HCT116 (cell line): Measurements from ENCODE around the gene NOL4L. TPM values are rescaled to one million over a fixed set of nuclear protein-coding genes. Genes with fewer than 3 reads are reported as not detected.

Source experiments
- ATAC-seq: fragments of 200-7000 bp; cut with Tn5 transposase; 2 replicates; pipeline ENCODE4 v1.9.1; 2020; ENCODE audit warnings: mild to moderate bottlenecking, moderate library complexity
- BruUV-seq: library from RNA; stranded (reverse); fragments of 400-500 nt; replicated peaks from 2 replicates; lab custom pipeline; 2021; lab: Mats Ljungman, UMichigan
- CTCF ChIA-PET: fragments of 300-600 bp; sonication (Branson Sonifier 250); formaldehyde crosslinking; loops from one replicate; lab custom pipeline; 2021; ENCODE audit warnings: antibody characterized with exemption; lab: Charles Lee
- POLR2A ChIA-PET: fragments of 300-600, 350-600 bp; sonication (Branson Sonifier 250); formaldehyde crosslinking; loops from one replicate; lab custom pipeline; 2021; ENCODE audit warnings: antibody characterized with exemption; lab: Charles Lee
- RAD21 ChIA-PET, 2 experiments: fragments of 300-600 bp; sonication (Branson Sonifier 250); formaldehyde crosslinking; loops; one replicate each; lab custom pipeline; 2023; ENCODE audit warnings: low total read pairs in 2 of 2; ENCODE audit not compliant: uncharacterized antibody in 2 of 2, unreplicated experiment in 2 of 2, low non-redundant PET in 1 of 2; lab: Charles Lee
- DNase-seq: peaks from one replicate; pipeline ENCODE4 v3.0.0-alpha.2; 2010; ENCODE audit warnings: low read depth, low spot score
- H2AFZ ChIP-seq: fragments of 200-600 bp; shearing (Covaris generic), sonication (generic); 2 replicates; pipeline ENCODE4 v1.6.1; 2017; ENCODE audit warnings: low read depth, mixed run types, mixed read lengths, antibody characterized with exemption, low read length; ENCODE audit not compliant: poor library complexity, severe bottlenecking
- H3K27ac ChIP-seq: 2 replicates; pipeline ENCODE4 v1.5.1; 2012; ENCODE audit warnings: low read depth, low read length
- H3K27me3 ChIP-seq: fragments of 200-600 bp; sonication (generic); 2 replicates; pipeline ENCODE4 v1.6.1; 2016; ENCODE audit warnings: mixed run types, low read length, mixed read lengths; ENCODE audit not compliant: insufficient read depth
- H3K36me3 ChIP-seq, 2 experiments: fragments of 200-500 bp in 1 of 2; fragments of 200-600 bp in 1 of 2; sonication (Bioruptor generic) in 1 of 2; sonication (generic) in 1 of 2; 2 replicates each; pipeline versions ENCODE4 v1.5.1 to v1.6.1; 2014 to 2016; ENCODE audit warnings: low read length in 2 of 2, inconsistent platforms in 1 of 2, mixed read lengths in 1 of 2, mixed run types in 1 of 2; ENCODE audit not compliant: insufficient read depth in 2 of 2, control insufficient read depth in 1 of 2
- H3K4me1 ChIP-seq, 2 experiments: fragments of 200-600 bp in 1 of 2; sonication (generic) in 1 of 2; 2 replicates each; pipeline versions ENCODE4 v1.5.1 to v1.6.1; 2012 to 2017; ENCODE audit warnings: low read length in 2 of 2, inconsistent platforms in 1 of 2, mild to moderate bottlenecking in 1 of 2, mixed read lengths in 1 of 2, mixed run types in 1 of 2, moderate library complexity in 1 of 2; ENCODE audit not compliant: insufficient read depth in 2 of 2, control insufficient read depth in 1 of 2
- H3K4me2 ChIP-seq: fragments of 200-600 bp; sonication (generic); 2 replicates; pipeline ENCODE4 v1.6.1; 2017; ENCODE audit warnings: mixed run types, low read length, mixed read lengths
- H3K4me3 ChIP-seq, 2 experiments: fragments of 200-600 bp in 1 of 2; sonication (generic) in 1 of 2; replicated peaks in 1 of 2; 2 replicates each; pipeline ENCODE4 v1.5.1; 2011 to 2016; ENCODE audit warnings: low read length in 2 of 2, control low read depth in 1 of 2, low read depth in 1 of 2, mild to moderate bottlenecking in 1 of 2, mixed read lengths in 1 of 2, mixed run types in 1 of 2
- H3K79me2 ChIP-seq: fragments of 200-600 bp; sonication (generic); 2 replicates; pipeline ENCODE4 v1.6.1; 2017; ENCODE audit warnings: mild to moderate bottlenecking, mixed run types, low read length, moderate library complexity, mixed read lengths; ENCODE audit not compliant: insufficient read depth
- H3K9ac ChIP-seq: fragments of 200-600 bp; sonication (generic); 2 replicates; pipeline ENCODE4 v1.6.1; 2016; ENCODE audit warnings: low read length, mixed read lengths
- H3K9me2 ChIP-seq: fragments of 200-600 bp; sonication (generic), shearing (Covaris generic); 2 replicates; pipeline ENCODE4 v1.6.1; 2017; ENCODE audit warnings: mixed run types, mild to moderate bottlenecking, moderate library complexity; ENCODE audit not compliant: insufficient read depth
- H3K9me3 ChIP-seq, 2 experiments: fragments of 200-500 bp in 1 of 2; fragments of 200-600 bp in 1 of 2; sonication (Bioruptor generic) in 1 of 2; sonication (generic) in 1 of 2; 2 replicates each; pipeline ENCODE4 v1.6.1; 2014 to 2017; ENCODE audit warnings: low read length in 2 of 2, mixed read lengths in 2 of 2, inconsistent platforms in 1 of 2, low read depth in 1 of 2, mild to moderate bottlenecking in 1 of 2, mixed run types in 1 of 2, moderate library complexity in 1 of 2; ENCODE audit not compliant: control insufficient read depth in 1 of 2, insufficient read depth in 1 of 2
- H4K20me1 ChIP-seq: fragments of 200-600 bp; sonication (generic), shearing (Covaris generic); 2 replicates; pipeline ENCODE4 v1.6.1; 2017; ENCODE audit warnings: mixed run types, mild to moderate bottlenecking, moderate library complexity; ENCODE audit not compliant: insufficient read depth
- ATF3 ChIP-seq: IDR thresholded peaks from 2 replicates; pipeline ENCODE4 v1.6.1; 2012
- CBX3 ChIP-seq: IDR thresholded peaks from 2 replicates; pipeline ENCODE4 v1.6.1; 2012; ENCODE audit warnings: low read depth
- CEBPB ChIP-seq: IDR thresholded peaks from 2 replicates; pipeline ENCODE4 v1.6.1; 2012; ENCODE audit warnings: low read depth
- CTCF ChIP-seq, 3 experiments: fragments of 200-600 bp in 1 of 3; sonication (generic) in 1 of 3; IDR thresholded peaks in 2 of 3; conservative IDR thresholded peaks in 1 of 3; 2 replicates each; pipeline ENCODE4 v1.5.1; 2012 to 2017; ENCODE audit warnings: low read depth in 2 of 3, low read length in 2 of 3, antibody characterized with exemption in 1 of 3, borderline replicate concordance in 1 of 3, control low read depth in 1 of 3, mild to moderate bottlenecking in 1 of 3, mixed read lengths in 1 of 3, mixed run types in 1 of 3, moderate library complexity in 1 of 3; ENCODE audit not compliant: insufficient read depth in 1 of 3
- EGR1 ChIP-seq: IDR thresholded peaks from 2 replicates; pipeline ENCODE4 v1.6.1; 2012; ENCODE audit warnings: low read depth
- ELF1 ChIP-seq: IDR thresholded peaks from 2 replicates; pipeline ENCODE4 v1.6.1; 2012; ENCODE audit warnings: low read depth, borderline replicate concordance
- EZH2 ChIP-seq: fragments of 200-600 bp; sonication (generic); IDR thresholded peaks from 2 replicates; pipeline ENCODE4 v1.6.1; 2017; ENCODE audit warnings: antibody characterized with exemption, mixed run types
- EZH2phosphoT487 ChIP-seq: fragments of 200-600 bp; IDR thresholded peaks from 2 replicates; pipeline ENCODE4 v1.6.1; 2018; ENCODE audit warnings: antibody characterized with exemption, borderline replicate concordance
- JUND ChIP-seq: IDR thresholded peaks from 2 replicates; pipeline ENCODE4 v1.6.1; 2012
- MAX ChIP-seq: IDR thresholded peaks from 2 replicates; pipeline ENCODE4 v1.6.1; 2012
- RAD21 ChIP-seq: IDR thresholded peaks from 2 replicates; pipeline ENCODE4 v1.6.1; 2012; ENCODE audit warnings: low read depth, mild to moderate bottlenecking
- REST ChIP-seq: IDR thresholded peaks from 2 replicates; pipeline ENCODE4 v1.6.1; 2012; ENCODE audit warnings: low read depth
- SIN3A ChIP-seq: IDR thresholded peaks from 2 replicates; pipeline ENCODE4 v1.6.1; 2012; ENCODE audit warnings: low read depth
- SRF ChIP-seq: IDR thresholded peaks from 2 replicates; pipeline ENCODE4 v1.6.1; 2012; ENCODE audit warnings: low read depth
- TCF7L2 ChIP-seq: IDR thresholded peaks from 2 replicates; pipeline ENCODE4 v1.7.0; 2011; ENCODE audit warnings: borderline replicate concordance, inconsistent platforms; ENCODE audit not compliant: insufficient read depth, insufficient read length; ENCODE audit errors: extremely low read depth
- ZBTB33 ChIP-seq: IDR thresholded peaks from 2 replicates; pipeline ENCODE4 v1.6.1; 2011; ENCODE audit warnings: mild to moderate bottlenecking, low read length, moderate library complexity; ENCODE audit not compliant: insufficient replicate concordance; ENCODE audit errors: extremely low read depth
- ZFX ChIP-seq: fragments of 450-650 bp; IDR thresholded peaks from 2 replicates; pipeline ENCODE4 v1.6.1; 2017
- ZNF274 ChIP-seq: fragments of 200-500 bp; sonication (Bioruptor generic); IDR thresholded peaks from 2 replicates; pipeline ENCODE4 v1.6.1; 2014; ENCODE audit warnings: mild to moderate bottlenecking, low read depth, low read length, inconsistent platforms
- intact Hi-C: fragments of 100-400 bp; cut with micrococcal nuclease; formaldehyde crosslinking; loops from 2 replicates; pipeline ENCODE4 v1.10.0; 2022
- total RNA-seq: library from RNA; stranded (reverse); gene quantifications from one replicate; pipeline ENCODE4 v1.2.1, GENCODE V29; 2021; ENCODE audit not compliant: unreplicated experiment

NOL4L gene
- total RNA-seq, 1 experiment from 2014 or later, result 5.9 TPM

- TF ChIP-seq ZBTB33, result no peak
- no peak for TF ChIP-seq EGR1
- TF ChIP-seq CBX3, result no peak
- no peak for TF ChIP-seq EZH2
- no peak for TF ChIP-seq CTCF (IDR thresholded peaks at IDR 0.05 in 2 of 3, conservative IDR thresholded peaks at IDR 0.05 in 1 of 3; ENCODE audit: borderline replicate concordance in 1 of 3, insufficient read depth in 1 of 3, low read depth in 2 of 3, low read length in 2 of 3)
- TF ChIP-seq RAD21, result no peak
- TF ChIP-seq REST, result no peak
- TF ChIP-seq SRF, result no peak
- TF ChIP-seq ATF3, result no peak
- no peak for TF ChIP-seq CEBPB
- no peak for TF ChIP-seq JUND
- no peak for TF ChIP-seq MAX
- no peak for TF ChIP-seq ELF1
- no peak for TF ChIP-seq EZH2phosphoT487
- TF ChIP-seq ZNF274, result no peak
- no peak for TF ChIP-seq SIN3A
- TF ChIP-seq ZFX, result no peak
- TF ChIP-seq TCF7L2, result no peak
- TF ChIP-seq, all 23 proteins: peak for 0
- ChIA-PET POLR2A (no interaction called here), CTCF (no interaction called here), RAD21 (no interaction called here)
- Histone ChIP-seq H3K9me3 (no peaks in the 10 kb centered on the region), H3K4me2 (no peak overlapping the region), H3K9ac (no peak overlapping the region), H3K9me2 (no peaks in the 10 kb centered on the region), H3K79me2 (no peaks in the 10 kb centered on the region), H4K20me1 (no peaks in the 10 kb centered on the region), H3K4me1 (peaks cover 13 to 45% of the 10 kb centered on the region in 2 experiments; a peak in 3 of 4 replicates), H3K4me3 (no peak overlapping the region), H3K36me3 (no peaks in the 10 kb centered on the region), H3K27ac (no peak overlapping the region), H3K27me3 (no peaks in the 10 kb centered on the region), H2AFZ (no peak overlapping the region)
- intact Hi-C loops, result no loop called here
- BruUV-seq, result no TSS peak
- DNase-seq, result no peak
- ATAC-seq, result no peak
These were observed 35.3 kb downstream of the NOL4L start for GRCh38 chr20:32549842-32550241.
